Muscle layer of duodenum (tissue), 2 donors: ENCODE data around the gene MEGF10.

Source experiments
- H3K27ac ChIP-seq: one replicate; pipeline ENCODE4 v1.7.0; 2013; ENCODE audit warnings: mild to moderate bottlenecking, low read length
- H3K27me3 ChIP-seq: one replicate; pipeline ENCODE4 v1.7.0; 2013; ENCODE audit warnings: low read depth, mild to moderate bottlenecking, control low read depth, low read length
- H3K36me3 ChIP-seq, 2 donors: one replicate each; pipeline ENCODE4 v1.7.0; 2013; ENCODE audit warnings: low read length in 2 of 2, control low read depth in 1 of 2, mild to moderate bottlenecking in 1 of 2; ENCODE audit not compliant: insufficient read depth in 2 of 2, control insufficient read depth in 1 of 2
- H3K4me1 ChIP-seq, 2 donors: one replicate each; pipeline ENCODE4 v1.7.0; 2013; ENCODE audit warnings: low read length in 2 of 2, mild to moderate bottlenecking in 2 of 2, control low read depth in 1 of 2, moderate library complexity in 1 of 2; ENCODE audit not compliant: insufficient read depth in 2 of 2, control insufficient read depth in 1 of 2
- H3K4me3 ChIP-seq, 2 donors: one replicate each; pipeline ENCODE4 v1.7.0; 2013; ENCODE audit warnings: low read length in 2 of 2, low read depth in 1 of 2, mild to moderate bottlenecking in 1 of 2
- H3K9me3 ChIP-seq, 2 donors: one replicate each; pipeline ENCODE4 v1.7.0; 2013; ENCODE audit warnings: low read length in 2 of 2, control low read depth in 1 of 2, mild to moderate bottlenecking in 1 of 2; ENCODE audit not compliant: control insufficient read depth in 1 of 2
- donor health status: healthy.

Gene MEGF10

GRCh38 chr5:127353327-127353726, 62.7 kb downstream of the MEGF10 start:
- no peaks in the 10 kb centered on the region for H3K9me3 ChIP-seq
- H3K27me3 ChIP-seq = no peaks in the 10 kb centered on the region
- H3K4me3 ChIP-seq = no peak overlapping the region
- no peaks in the 10 kb centered on the region for H3K36me3 ChIP-seq
- no peak overlapping the region for H3K27ac ChIP-seq
- no peaks in the 10 kb centered on the region for H3K4me1 ChIP-seq

DNA sequence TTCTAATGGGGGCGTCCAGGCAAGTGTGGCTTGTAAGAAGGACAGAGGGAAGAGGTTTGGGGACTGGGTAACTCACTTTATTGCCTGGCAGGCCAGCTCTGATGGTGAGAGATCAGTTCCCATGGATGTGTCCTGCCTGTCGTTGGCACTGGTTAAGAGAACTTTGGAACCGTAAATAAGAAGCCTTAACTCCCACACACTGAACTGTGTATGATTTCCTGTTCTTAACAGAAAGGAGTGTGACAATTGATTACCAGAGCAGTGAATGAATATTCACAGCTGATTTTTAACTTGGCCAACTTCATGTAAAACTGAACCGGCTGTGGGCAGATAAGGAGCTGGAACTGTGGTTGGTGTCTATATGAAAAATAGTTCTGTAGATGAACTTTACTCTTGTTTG, 63.2 kb downstream of the MEGF10 start:
- Histone ChIP-seq H3K9me3 (no peaks in the 10 kb centered on the region), H3K27ac (no peak overlapping the region), H3K4me3 (no peak overlapping the region), H3K27me3 (no peaks in the 10 kb centered on the region), H3K4me1 (no peaks in the 10 kb centered on the region), H3K36me3 (peaks cover 0 to 4% of the 10 kb centered on the region in 2 donors)

GRCh38 chr5:127355337-127355736, 64.7 kb downstream of the MEGF10 start:
- Histone ChIP-seq H3K27me3 (no peaks in the 10 kb centered on the region), H3K27ac (no peak overlapping the region), H3K9me3 (no peaks in the 10 kb centered on the region), H3K4me3 (no peak overlapping the region), H3K4me1 (no peaks in the 10 kb centered on the region), H3K36me3 (peaks cover 0 to 4% of the 10 kb centered on the region in 2 donors)

- peaks cover 0 to 4% of the 10 kb centered on the region in 2 donors for H3K36me3 ChIP-seq
These were observed 67.7 kb downstream of the MEGF10 start for GRCh38 chr5:127358284-127358683.

DNA sequence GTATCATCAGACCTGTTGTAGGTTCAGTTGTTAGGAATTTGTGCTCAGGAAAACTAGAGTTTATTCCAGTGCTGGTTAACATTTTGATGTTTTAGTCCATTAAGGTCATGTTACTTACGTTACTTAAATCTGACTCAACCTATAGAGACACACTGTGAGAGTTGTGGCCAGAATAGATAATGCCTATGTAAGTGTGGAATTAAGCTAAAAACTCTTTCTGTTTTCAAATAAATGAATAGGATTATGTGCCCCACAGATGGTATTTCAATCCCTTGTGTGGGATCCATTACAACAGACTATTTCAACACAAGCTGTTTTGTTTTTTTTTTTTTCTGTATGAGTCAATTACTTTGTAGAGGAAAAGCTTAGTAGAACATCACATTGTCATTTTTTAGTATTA, 68.1 kb downstream of the MEGF10 start:
- Histone ChIP-seq H3K27me3 (no peaks in the 10 kb centered on the region), H3K4me3 (no peak overlapping the region), H3K9me3 (no peaks in the 10 kb centered on the region), H3K36me3 (peaks cover 0 to 4% of the 10 kb centered on the region in 2 donors), H3K4me1 (no peaks in the 10 kb centered on the region), H3K27ac (no peak overlapping the region)

More at GRCh38 chr5:127358284-127358683, 67.7 kb downstream of the MEGF10 start:
- Histone ChIP-seq H3K9me3 (no peaks in the 10 kb centered on the region), H3K4me3 (no peak overlapping the region), H3K27ac (no peak overlapping the region), H3K27me3 (no peaks in the 10 kb centered on the region), H3K4me1 (no peaks in the 10 kb centered on the region)

- peaks cover 0 to 4% of the 10 kb centered on the region in 2 donors for H3K36me3 ChIP-seq
- H3K4me1 ChIP-seq = no peaks in the 10 kb centered on the region
- H3K4me3 ChIP-seq = no peak overlapping the region
- no peaks in the 10 kb centered on the region for H3K9me3 ChIP-seq
- H3K27me3 ChIP-seq = no peaks in the 10 kb centered on the region
- H3K27ac ChIP-seq = no peak overlapping the region
These were observed 68.9 kb downstream of the MEGF10 start for GRCh38 chr5:127359502-127359901.

DNA sequence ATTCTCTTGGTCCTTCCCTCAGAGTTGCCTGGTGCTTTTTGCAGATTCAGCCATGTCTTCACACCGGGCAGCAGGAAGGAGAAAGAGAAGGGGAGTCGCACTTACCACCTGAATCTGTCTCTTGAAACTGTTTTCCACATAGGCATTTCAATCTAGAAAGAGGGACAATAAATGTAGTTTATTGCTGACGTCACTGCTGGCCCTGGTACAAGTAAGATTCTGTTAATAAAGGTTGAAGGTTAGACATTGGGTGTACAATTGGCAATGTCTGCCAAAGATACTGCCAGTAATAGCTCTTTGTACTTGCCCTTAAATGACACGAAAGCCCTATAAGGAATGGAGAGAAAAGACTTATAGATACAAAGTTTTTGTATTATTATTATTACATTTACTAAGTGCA, 72.8 kb downstream of the MEGF10 start:
- no peaks in the 10 kb centered on the region for H3K4me1 ChIP-seq
- no peak overlapping the region for H3K4me3 ChIP-seq
- H3K27me3 ChIP-seq = no peaks in the 10 kb centered on the region
- H3K36me3 ChIP-seq = peaks cover 0 to 3% of the 10 kb centered on the region in 2 donors
- no peak overlapping the region for H3K27ac ChIP-seq
- H3K9me3 ChIP-seq = no peaks in the 10 kb centered on the region

DNA sequence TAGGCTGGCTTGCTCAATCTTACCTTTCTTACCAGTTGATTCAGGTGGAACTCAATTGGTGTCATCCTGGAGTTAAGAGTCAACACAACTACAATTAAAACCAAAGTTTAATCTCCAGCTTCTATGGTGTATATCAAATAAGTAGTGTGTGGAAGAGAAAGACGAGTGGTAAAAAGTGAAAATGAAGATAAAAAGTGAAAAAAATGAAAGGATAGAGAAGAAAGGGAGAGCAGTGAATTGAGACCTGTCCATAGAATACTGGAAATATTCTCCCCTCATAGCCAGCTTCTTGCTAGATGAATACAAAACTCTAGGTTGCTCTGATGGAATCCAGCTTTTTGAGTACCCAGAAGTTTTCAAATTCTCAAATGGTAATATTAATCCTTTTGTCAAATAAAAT, 76.4 kb downstream of the MEGF10 start:
- no peaks in the 10 kb centered on the region for H3K36me3 ChIP-seq
- H3K4me3 ChIP-seq = no peak overlapping the region
- no peaks in the 10 kb centered on the region for H3K9me3 ChIP-seq
- no peaks in the 10 kb centered on the region for H3K4me1 ChIP-seq
- H3K27me3 ChIP-seq = no peaks in the 10 kb centered on the region
- H3K27ac ChIP-seq = no peak overlapping the region

- no peaks in the 10 kb centered on the region for H3K36me3 ChIP-seq
- no peak overlapping the region for H3K4me3 ChIP-seq
- H3K27me3 ChIP-seq = no peaks in the 10 kb centered on the region
- H3K9me3 ChIP-seq = no peaks in the 10 kb centered on the region
- no peaks in the 10 kb centered on the region for H3K4me1 ChIP-seq
- no peak overlapping the region for H3K27ac ChIP-seq
These were observed 77.4 kb downstream of the MEGF10 start for GRCh38 chr5:127367946-127368465.

- Histone ChIP-seq H3K27ac (no peak overlapping the region), H3K4me3 (no peak overlapping the region), H3K27me3 (no peaks in the 10 kb centered on the region), H3K4me1 (no peaks in the 10 kb centered on the region), H3K9me3 (peaks cover 0 to 6% of the 10 kb centered on the region in 2 donors), H3K36me3 (no peaks in the 10 kb centered on the region)
These were observed 79.2 kb downstream of the MEGF10 start for GRCh38 chr5:127369796-127370195.

DNA sequence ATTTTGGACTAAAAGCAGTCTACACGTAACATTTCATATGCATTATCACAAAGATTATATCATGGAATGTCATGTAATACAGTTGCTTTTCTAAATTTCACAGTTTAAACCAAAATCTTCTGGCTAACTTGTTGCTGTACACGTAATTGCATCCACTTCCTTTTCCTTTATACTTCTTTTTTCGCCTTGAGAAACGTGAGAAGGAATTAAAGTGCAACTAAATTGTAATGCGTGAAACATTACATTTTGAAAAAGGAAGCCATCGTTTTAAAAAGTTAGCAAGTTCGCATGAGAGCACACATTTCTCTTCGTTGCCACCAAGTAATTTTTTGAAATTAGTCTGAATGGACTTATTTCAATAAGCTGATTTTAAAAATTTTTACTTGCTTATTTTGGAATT, 80.0 kb downstream of the MEGF10 start:
- H3K27me3 ChIP-seq = no peaks in the 10 kb centered on the region

DNA sequence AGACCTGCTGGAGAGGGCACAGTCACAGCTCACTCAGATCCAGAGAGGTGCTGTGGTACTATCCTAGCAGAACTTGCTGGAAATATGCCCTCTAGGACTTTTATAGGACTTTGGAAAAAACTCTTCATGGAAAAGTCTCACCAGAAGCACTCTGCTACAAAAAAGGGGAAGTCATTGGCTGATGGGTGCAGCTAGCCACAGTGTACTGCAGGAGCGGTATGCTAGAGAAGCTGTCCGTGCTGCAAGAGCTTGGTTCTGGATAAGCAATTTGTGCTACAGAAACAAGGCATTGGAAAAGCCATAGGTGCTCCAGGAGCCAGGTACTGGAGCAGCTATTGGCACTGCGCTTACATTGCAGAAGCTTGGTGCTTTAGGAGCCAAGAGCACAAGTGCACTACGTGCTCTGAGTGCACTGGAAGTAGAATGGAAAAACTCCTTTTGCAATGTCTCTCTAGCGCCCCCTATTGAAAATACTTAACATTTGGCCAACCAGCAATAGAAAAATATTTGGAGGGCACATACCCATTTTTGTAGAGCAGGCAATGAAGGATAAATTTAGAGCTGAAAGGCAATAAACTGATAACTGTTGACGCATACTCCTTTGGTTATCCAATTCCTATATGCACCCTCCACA, 83.4 kb downstream of the MEGF10 start:
- H3K27me3 ChIP-seq = no peaks in the 10 kb centered on the region
- H3K4me1 ChIP-seq = no peaks in the 10 kb centered on the region
- peaks cover 0 to 6% of the 10 kb centered on the region in 2 donors for H3K9me3 ChIP-seq
- no peaks in the 10 kb centered on the region for H3K36me3 ChIP-seq
- no peak overlapping the region for H3K27ac ChIP-seq
- H3K4me3 ChIP-seq = no peak overlapping the region

More for the DNA sequence above, 80.0 kb downstream of the MEGF10 start:
- H3K27ac ChIP-seq = no peak overlapping the region
- no peaks in the 10 kb centered on the region for H3K36me3 ChIP-seq
- no peaks in the 10 kb centered on the region for H3K4me1 ChIP-seq
- H3K4me3 ChIP-seq = no peak overlapping the region
- H3K9me3 ChIP-seq = peaks cover 0 to 6% of the 10 kb centered on the region in 2 donors
